Measurements from ENCODE around the gene AK1. TPM values are rescaled to one million over a fixed set of nuclear protein-coding genes. Genes with fewer than 3 reads are reported as not detected.

AK1 gene
- total RNA-seq, 2 experiments from 2014 or later: 19.5 to 21.6 TPM

DNA sequence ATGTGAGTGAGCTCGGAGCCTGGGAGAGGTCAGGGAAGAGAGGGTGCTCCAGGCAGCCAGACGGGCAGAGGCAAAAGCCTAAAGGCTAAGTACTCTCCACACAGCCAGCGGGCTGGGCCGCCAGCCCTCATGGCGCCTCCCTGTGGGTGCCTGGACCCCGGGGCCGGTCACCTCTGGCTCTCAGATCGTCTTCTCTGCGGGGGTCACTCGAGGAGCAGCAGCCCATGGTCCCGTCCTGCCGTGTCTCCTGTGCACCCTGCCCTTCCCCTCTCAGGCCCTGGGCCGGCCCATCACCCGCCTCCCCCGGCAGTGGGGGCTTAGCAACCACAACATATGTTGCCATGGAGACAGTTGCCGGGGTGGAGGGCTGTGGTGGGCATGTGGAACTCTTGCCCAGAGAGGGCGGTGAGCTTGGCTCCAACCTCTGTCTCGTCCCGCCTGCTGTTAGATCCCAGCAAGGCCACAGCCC lies 4.2 kb downstream of the AK1 start:
- H4K20me1 ChIP-seq (ENCODE audit: insufficient read depth, low read length): no peaks in the 10 kb centered on the region
- POLR2A ChIA-PET: interaction anchor here (0.6 kb wide), 1 partner anchor 213 kb away, joined by 4 read pairs; no protein-coding TSS in a partner anchor
- DNase-seq (ENCODE audit: low spot score): no peak
- intact Hi-C loops (cut with micrococcal nuclease; ENCODE audit: unreplicated experiment): loop anchor here (5.0 to 10.0 kb wide), 2 partner anchors 51 to 368 kb away; no protein-coding TSS in a partner anchor
- H3K9me3 ChIP-seq (ENCODE audit: low read length): no peaks in the 10 kb centered on the region
- H3K9me2 ChIP-seq (ENCODE audit: insufficient read depth, low read length): no peaks in the 10 kb centered on the region
- no peak overlapping the region for H2AFZ ChIP-seq (ENCODE audit: low read length)
- H3K4me1 ChIP-seq (ENCODE audit: insufficient read depth, low read length, poor library complexity, severe bottlenecking): no peaks in the 10 kb centered on the region
- no peak overlapping the region for H3K4me2 ChIP-seq (ENCODE audit: low read length)
- no peak for TF ChIP-seq EZH2phosphoT487 (IDR thresholded peaks at IDR 0.05; ENCODE audit: borderline replicate concordance, low read depth, low read length)
- TF ChIP-seq, protein P1, sequence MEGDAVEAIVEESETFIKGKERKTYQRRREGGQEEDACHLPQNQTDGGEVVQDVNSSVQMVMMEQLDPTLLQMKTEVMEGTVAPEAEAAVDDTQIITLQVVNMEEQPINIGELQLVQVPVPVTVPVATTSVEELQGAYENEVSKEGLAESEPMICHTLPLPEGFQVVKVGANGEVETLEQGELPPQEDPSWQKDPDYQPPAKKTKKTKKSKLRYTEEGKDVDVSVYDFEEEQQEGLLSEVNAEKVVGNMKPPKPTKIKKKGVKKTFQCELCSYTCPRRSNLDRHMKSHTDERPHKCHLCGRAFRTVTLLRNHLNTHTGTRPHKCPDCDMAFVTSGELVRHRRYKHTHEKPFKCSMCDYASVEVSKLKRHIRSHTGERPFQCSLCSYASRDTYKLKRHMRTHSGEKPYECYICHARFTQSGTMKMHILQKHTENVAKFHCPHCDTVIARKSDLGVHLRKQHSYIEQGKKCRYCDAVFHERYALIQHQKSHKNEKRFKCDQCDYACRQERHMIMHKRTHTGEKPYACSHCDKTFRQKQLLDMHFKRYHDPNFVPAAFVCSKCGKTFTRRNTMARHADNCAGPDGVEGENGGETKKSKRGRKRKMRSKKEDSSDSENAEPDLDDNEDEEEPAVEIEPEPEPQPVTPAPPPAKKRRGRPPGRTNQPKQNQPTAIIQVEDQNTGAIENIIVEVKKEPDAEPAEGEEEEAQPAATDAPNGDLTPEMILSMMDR (conservative IDR thresholded peaks at IDR 0.05; ENCODE audit: low read length): no peak
- H3K4me3 ChIP-seq (ENCODE audit: low read depth, low read length, poor library complexity, severe bottlenecking): no peak overlapping the region
- no TSS peak for BruUV-seq (replicated peaks)
- H3K79me2 ChIP-seq (ENCODE audit: insufficient read depth, low read depth, low read length): no peaks in the 10 kb centered on the region
- CTCF ChIA-PET (ENCODE audit: unreplicated experiment): no interaction called here
- no peaks in the 10 kb centered on the region for H3K36me3 ChIP-seq (ENCODE audit: insufficient read depth, low read length)
- no peak overlapping the region for H3K27ac ChIP-seq (ENCODE audit: low read depth, low read length, poor library complexity, severe bottlenecking)

DNA sequence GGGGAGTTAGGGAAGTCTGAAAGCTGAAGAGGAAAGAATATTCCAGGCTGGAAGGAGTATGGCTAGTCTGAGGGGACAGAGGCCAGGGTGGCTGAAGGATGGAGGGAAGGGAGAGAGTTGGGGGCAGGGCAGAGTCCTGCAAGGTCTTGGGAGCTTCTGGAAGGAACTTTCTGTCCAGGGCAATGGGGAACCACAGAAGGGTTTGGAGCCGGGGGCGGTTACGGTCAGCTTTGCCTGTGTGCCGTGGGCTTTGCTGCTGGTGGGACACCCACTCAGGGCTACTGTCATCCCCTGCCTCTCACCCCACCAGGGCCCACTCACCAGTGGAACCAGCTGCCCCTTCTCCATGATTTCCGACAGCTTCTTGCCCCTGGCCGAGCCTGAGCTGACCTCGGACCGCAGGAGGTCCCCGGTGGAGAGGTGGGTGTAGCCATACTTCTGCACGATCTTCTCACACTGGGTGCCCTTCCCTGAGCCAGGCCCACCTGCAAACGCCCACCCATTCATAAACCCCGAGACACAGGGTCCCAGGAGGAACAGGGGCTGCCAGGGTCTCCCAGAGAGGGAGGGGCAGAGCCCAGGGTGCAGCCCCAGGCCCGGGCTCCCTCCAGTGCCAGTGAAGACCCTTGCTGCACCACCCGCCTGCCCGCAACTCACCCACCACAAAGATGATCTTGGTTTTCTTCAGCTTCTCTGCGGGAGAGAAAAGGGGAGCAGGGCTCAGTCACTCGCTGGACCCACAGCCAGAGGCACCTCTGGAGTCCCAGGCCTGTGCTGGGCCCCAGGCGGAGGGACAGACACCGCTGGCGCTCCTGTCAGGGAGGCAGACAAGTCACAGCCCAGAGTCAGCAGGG lies 4.9 kb downstream of the AK1 start:
- Histone ChIP-seq H3K36me3 (ENCODE audit: insufficient read depth, low read length) (no peaks in the 10 kb centered on the region), H2AFZ (ENCODE audit: low read length) (no peak overlapping the region), H3K9me2 (ENCODE audit: insufficient read depth, low read length) (no peaks in the 10 kb centered on the region), H3K4me2 (ENCODE audit: low read length) (no peak overlapping the region), H3K4me3 (ENCODE audit: low read depth, low read length, poor library complexity, severe bottlenecking) (no peak overlapping the region), H4K20me1 (ENCODE audit: insufficient read depth, low read length) (no peaks in the 10 kb centered on the region), H3K27ac (ENCODE audit: low read depth, low read length, poor library complexity, severe bottlenecking) (no peak overlapping the region), H3K4me1 (ENCODE audit: insufficient read depth, low read length, poor library complexity, severe bottlenecking) (no peaks in the 10 kb centered on the region), H3K79me2 (ENCODE audit: insufficient read depth, low read depth, low read length) (no peaks in the 10 kb centered on the region), H3K9me3 (ENCODE audit: low read length) (no peaks in the 10 kb centered on the region)
- ChIA-PET CTCF (ENCODE audit: unreplicated experiment) (interaction anchor here (0.6 kb wide), 1 partner anchor 70 kb away, joined by 4 read pairs; no protein-coding TSS in a partner anchor), POLR2A (interaction anchor here (0.6 kb wide), 1 partner anchor 214 kb away, joined by 4 read pairs; no protein-coding TSS in a partner anchor)
- DNase-seq (ENCODE audit: low spot score): no peak
- BruUV-seq (replicated peaks): no TSS peak
- intact Hi-C loops (cut with micrococcal nuclease; ENCODE audit: unreplicated experiment): loop anchor here (5.0 to 10.0 kb wide), 2 partner anchors 50 to 368 kb away; no protein-coding TSS in a partner anchor
- TF ChIP-seq EZH2phosphoT487 (IDR thresholded peaks at IDR 0.05; ENCODE audit: borderline replicate concordance, low read depth, low read length): no peak
- TF ChIP-seq, protein P1 (conservative IDR thresholded peaks at IDR 0.05; ENCODE audit: low read length): no peak

DNA sequence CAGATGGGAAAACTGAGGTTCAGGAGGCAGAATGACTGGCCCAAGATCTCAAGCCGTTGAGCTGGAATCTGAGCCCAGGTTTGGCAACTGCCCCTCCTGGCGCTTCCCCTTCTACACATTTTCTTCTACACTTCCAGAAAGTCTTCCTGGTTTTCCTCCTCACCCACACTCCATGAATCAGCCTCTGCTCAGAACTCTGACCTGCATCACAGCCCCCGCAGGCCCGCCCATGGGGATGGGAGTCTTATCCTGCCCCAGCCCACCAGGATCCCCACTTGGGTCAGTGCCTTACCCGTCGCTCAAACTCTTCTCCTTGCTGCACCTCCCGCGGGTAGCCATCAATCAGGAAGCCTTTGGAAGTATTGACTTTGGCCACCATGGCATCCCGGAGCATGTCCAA lies 5.9 kb downstream of the AK1 start:
- CTCF ChIA-PET (ENCODE audit: unreplicated experiment): no interaction called here

More for the DNA sequence above, 5.9 kb downstream of the AK1 start:
- no peaks in the 10 kb centered on the region for H3K79me2 ChIP-seq (ENCODE audit: insufficient read depth, low read depth, low read length)
- intact Hi-C loops (cut with micrococcal nuclease; ENCODE audit: unreplicated experiment): loop anchor here (2.0 to 10.0 kb wide), 4 partner anchors 47 to 367 kb away; no protein-coding TSS in a partner anchor
- no peaks in the 10 kb centered on the region for H3K9me3 ChIP-seq (ENCODE audit: low read length)
- POLR2A ChIA-PET: no interaction called here
- no peak for DNase-seq (ENCODE audit: low spot score)
- no TSS peak for BruUV-seq (replicated peaks)
- H3K27ac ChIP-seq (ENCODE audit: low read depth, low read length, poor library complexity, severe bottlenecking): no peak overlapping the region
- no peak overlapping the region for H3K4me2 ChIP-seq (ENCODE audit: low read length)
- no peaks in the 10 kb centered on the region for H3K36me3 ChIP-seq (ENCODE audit: insufficient read depth, low read length)
- TF ChIP-seq, protein P1 (conservative IDR thresholded peaks at IDR 0.05; ENCODE audit: low read length): no peak
- TF ChIP-seq EZH2phosphoT487 (IDR thresholded peaks at IDR 0.05; ENCODE audit: borderline replicate concordance, low read depth, low read length): no peak
- H4K20me1 ChIP-seq (ENCODE audit: insufficient read depth, low read length): no peaks in the 10 kb centered on the region
- no peak overlapping the region for H2AFZ ChIP-seq (ENCODE audit: low read length)
- no peaks in the 10 kb centered on the region for H3K4me1 ChIP-seq (ENCODE audit: insufficient read depth, low read length, poor library complexity, severe bottlenecking)
- no peak overlapping the region for H3K4me3 ChIP-seq (ENCODE audit: low read depth, low read length, poor library complexity, severe bottlenecking)
- H3K9me2 ChIP-seq (ENCODE audit: insufficient read depth, low read length): no peaks in the 10 kb centered on the region

Measured in OCI-LY7 (cell line).